Hematopoietic multipotent progenitor cell (in vitro differentiated cells): Measurements from ENCODE around the gene MON2. TPM values are rescaled to one million over a fixed set of nuclear protein-coding genes. Genes with fewer than 3 reads are reported as not detected.
A peak's percentile ranks its signal among the peaks of the same experiment; 100 is the strongest.
"Not testable (repeated sequence)": the region's sequence is repeated elsewhere in the genome, so short reads cannot be mapped to it uniquely, and the experiment has no call there.

Experiments
- DNase-seq, 3 donors: peaks; one replicate each; pipeline ENCODE4 v3.0.0-alpha.2; 2011 to 2015; ENCODE audit warnings: low read depth in 2 of 3, low spot score in 2 of 3
- total RNA-seq: library from RNA; depleted of rRNA; stranded (reverse); fragments of >200 nt; gene quantifications from one replicate; pipeline ENCODE4 v1.2.3, GENCODE V29; 2012

MON2 gene
- total RNA-seq, 1 donor, result 23.4 TPM

DNA sequence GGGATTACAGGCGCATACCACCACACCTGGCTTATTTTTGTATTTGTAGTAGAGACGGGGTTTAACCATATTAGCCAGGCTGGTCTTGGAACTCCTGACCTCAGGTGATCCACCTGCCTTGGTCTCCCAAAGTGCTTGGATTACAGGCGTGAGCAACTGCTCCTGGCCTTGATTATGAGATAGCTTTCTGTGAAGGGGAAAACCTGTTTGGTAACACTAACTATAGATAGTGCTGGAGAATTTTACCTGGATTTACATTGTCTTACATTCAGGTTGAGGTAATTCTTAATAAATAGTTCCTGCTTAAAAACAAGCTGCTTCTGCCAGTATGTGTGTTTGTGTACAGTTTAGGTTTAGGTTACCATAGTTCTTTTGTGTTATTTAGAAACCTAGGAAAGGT lies 77.1 kb downstream of the MON2 start:
- DNase-seq, result no peak

GRCh38 chr12:62552906-62553556 lies 86.4 kb downstream of the MON2 start:
- no peak for DNase-seq

- DNase-seq, result not testable (repeated sequence)
These were observed 92.7 kb downstream of the MON2 start for GRCh38 chr12:62559366-62559765.

GRCh38 chr12:62562846-62563245 lies 96.2 kb downstream of the MON2 start:
- no peak for DNase-seq

- DNase-seq, result no peak
These were observed 108.4 kb downstream of the MON2 start for GRCh38 chr12:62575036-62575435.

GRCh38 chr12:62576503-62576902 lies 109.9 kb downstream of the MON2 start:
- DNase-seq, result no peak

DNA sequence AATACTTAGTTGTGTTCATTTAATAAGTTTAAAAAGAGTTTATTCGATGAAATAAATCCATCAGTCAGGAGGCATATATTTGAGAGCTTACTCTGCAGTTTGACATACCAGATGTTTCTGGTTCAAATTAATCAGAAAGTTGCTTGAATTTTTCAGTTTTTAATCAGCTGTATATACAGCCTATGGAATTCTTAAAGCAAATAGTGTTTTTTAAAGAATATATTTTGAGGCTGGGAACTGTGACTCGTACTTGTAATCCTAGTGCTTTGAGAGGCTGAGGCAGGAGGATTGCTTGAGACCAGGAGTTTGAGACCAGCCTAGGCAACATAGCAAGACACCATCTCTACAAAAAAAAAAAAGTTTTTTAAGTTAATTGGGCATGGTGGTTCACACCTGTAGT lies 112.1 kb downstream of the MON2 start:
- no peak for DNase-seq

- peak in 2 of 3 donors; percentile 54 to 79 for DNase-seq
These were observed 114.8 kb downstream of the MON2 start for GRCh38 chr12:62581288-62582064.

DNA sequence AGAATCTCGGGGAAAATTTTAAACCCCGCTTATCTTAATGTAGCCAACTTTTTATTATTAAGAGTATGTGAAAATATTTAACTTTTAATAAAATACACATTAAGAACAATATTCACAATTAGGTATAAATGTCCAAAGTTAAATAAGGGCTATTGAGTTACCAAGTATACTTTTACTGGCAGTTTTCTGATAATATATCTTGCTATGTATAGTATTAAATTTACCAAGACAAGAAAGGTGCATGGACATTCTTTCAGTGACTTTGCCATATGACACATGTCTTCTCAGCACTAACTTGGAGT lies 115.4 kb downstream of the MON2 start:
- DNase-seq, result no peak

- DNase-seq, result no peak
These were observed 118.0 kb downstream of the MON2 start for GRCh38 chr12:62584619-62585018.

- DNase-seq, result no peak
These were observed 120.2 kb downstream of the MON2 start for GRCh38 chr12:62586850-62587249.

GRCh38 chr12:62588916-62589315 lies 122.3 kb downstream of the MON2 start:
- no peak for DNase-seq

DNA sequence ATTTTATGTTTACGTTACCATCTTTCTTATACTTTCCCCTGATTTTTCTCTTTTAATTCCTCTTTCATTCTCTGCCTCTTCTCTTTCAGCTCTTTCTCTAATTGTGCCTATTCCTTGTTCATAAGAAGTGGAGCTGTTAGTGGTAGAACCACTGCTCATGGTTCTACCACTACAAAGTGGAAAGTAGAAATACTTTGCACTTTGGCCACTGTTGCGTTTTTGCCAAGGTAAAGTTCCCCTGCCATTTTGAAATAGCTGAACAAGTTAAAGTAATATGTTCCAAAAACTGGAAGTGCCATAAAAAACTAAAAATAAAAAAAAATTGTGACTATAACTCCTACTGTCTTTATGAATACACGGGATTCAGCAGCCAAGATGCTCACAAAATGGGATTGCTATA lies 130.6 kb downstream of the MON2 start:
- no peak for DNase-seq

- DNase-seq, result no peak
These were observed 132.2 kb downstream of the MON2 start for GRCh38 chr12:62598846-62599245.

GRCh38 chr12:62599854-62600437 lies 133.3 kb downstream of the MON2 start:
- DNase-seq, result no peak

DNA sequence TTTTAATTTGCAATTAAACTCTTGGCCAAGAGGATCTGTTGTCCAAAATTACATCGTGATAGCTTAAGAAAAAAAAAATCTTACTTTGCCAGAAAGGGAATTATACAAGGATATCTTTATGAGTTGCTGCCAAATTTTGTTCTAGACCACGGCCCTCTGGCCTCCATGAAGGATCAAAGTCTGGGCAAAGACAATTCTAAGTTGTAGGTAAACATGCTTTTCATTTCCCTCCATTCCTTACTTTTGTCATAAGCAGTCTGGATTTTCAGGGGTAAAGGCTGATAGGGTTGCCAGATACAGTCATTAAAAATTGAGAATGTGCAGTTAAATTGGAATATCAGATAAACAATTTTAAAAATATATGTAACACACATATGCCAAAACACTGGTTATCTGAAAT lies 135.1 kb downstream of the MON2 start:
- no peak for DNase-seq

DNA sequence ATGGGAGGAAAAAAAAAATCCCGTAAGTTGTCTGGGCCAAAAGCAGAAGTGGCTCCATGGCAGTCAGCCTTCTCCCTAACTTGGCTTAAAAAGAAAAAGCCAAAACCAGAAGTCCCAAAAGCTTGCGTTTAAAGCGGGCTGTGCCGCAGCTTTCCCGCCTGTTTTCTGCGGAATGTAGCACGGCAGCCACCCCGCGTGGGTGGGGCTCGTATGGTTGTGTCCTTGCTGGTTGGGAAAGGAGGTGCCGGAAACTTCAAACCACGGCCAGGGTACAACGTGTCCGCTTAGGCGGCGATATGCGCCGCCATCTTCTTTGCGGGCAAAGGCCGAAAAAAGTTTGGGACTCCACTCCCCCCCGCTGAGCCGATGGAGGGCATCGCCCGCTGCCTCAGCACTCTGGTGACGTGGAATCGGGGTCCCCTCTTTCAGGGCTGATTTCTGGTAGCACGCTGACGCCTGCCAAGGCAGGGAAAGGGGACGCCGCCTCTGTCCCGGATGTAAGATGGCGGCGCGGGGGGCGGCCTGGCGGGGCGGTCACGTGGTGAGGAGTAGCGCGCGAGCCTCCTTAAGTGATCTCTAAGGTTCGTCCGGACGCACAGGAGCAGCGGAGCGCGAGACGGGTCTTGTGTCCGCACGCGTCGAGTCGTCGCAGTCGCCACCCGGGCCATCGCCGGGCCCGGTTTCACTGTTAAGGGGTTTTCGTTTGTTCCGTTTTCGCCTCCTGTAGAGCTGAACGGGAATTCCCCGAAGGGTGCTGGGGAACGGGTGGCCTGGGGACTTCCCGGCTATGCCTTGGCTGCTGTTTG lies 135.8 kb downstream of the MON2 start:
- DNase-seq, result peak; percentile 86 to 93 (median 90)

GRCh38 chr12:62603061-62603810 lies 136.6 kb downstream of the MON2 start:
- DNase-seq, result peak; percentile 79 to 93 (median 91)

DNA sequence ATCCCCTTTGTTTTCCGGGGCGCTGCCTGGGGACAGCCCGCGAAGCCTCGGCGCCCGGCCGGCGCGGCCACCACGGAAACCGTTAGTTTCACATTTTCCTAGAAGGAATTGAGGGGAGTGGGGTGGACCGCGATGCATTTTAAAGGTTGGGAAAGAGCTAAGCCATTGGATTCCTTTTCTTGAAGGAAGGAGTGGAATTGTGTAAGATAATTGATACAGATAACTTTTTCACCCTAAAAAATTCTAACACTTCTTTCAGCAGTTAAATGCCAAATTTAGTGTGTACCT lies 137.1 kb downstream of the MON2 start:
- DNase-seq, result no peak

DNA sequence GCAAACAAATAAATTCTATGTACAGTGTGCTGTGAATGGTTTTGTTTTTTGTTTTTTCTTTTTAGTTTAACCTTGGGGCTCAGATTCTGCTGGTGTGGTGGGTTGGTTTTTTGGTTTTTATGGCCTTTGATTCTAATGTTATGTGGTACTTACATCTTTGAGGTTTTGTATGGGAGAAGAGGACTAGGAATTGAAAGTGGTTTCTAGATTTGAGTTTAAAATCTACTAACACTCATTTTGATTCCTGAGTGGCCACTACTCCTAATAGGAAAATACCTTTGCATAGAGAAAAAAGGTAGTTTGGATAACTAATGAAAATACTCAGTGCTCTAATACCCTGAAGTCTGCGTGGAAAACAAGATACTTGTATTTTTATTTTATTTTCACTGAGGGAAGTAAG lies 137.7 kb downstream of the MON2 start:
- DNase-seq, result no peak

DNA sequence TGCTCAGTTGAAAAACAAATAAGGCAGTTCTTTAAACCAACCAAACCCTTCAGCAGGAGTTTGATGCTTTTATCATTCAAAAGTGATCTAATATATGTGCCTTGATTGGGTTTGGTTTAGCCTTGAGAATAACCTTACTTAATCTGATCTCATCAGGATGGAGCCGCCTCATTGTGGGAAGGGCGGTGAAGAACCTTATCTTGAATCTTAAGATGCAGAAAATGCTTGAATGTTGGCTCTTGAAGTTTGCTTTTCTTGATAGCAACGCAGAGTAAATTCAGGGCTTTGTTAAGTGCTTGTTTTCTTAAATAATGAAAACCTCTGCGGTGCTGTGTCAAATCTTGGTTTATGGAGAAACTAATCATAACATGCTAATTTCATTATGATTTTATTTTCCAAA lies 138.2 kb downstream of the MON2 start:
- no peak for DNase-seq
